Keratinocyte (primary cell): Measurements from ENCODE around the gene RAB27B. TPM values are rescaled to one million over a fixed set of nuclear protein-coding genes. Genes with fewer than 3 reads are reported as not detected.

ENCODE experiments used
- DNase-seq: peaks from one replicate; pipeline ENCODE4 v3.0.0-alpha.2; 2011; ENCODE audit warnings: low read depth, missing footprints, low spot score
- FAIRE-seq: peaks from 2 replicates; lab custom pipeline; 2011; peaks lifted over from hg19 to GRCh38; lab: Jason Lieb, UNC
- H2AFZ ChIP-seq: 2 replicates; pipeline ENCODE4 v1.6.0; 2012; ENCODE audit warnings: low read length, control low read depth, inconsistent platforms; ENCODE audit not compliant: control insufficient read depth
- H3K27ac ChIP-seq: 2 replicates; pipeline ENCODE4 v1.5.1; 2011; ENCODE audit warnings: low read length; ENCODE audit not compliant: control insufficient read depth, insufficient read depth
- H3K27me3 ChIP-seq: 3 replicates; pipeline ENCODE4 v1.6.0; 2011; ENCODE audit warnings: low read length; ENCODE audit not compliant: control insufficient read depth, insufficient read depth; ENCODE audit errors: extremely low read depth
- H3K36me3 ChIP-seq, 2 experiments: 2 replicates in 1 of 2; 3 replicates in 1 of 2; pipeline ENCODE4 v1.5.1; 2011; ENCODE audit warnings: low read length in 2 of 2, mild to moderate bottlenecking in 1 of 2; ENCODE audit not compliant: control insufficient read depth in 2 of 2, insufficient read depth in 2 of 2; ENCODE audit errors: extremely low read depth in 1 of 2
- H3K4me1 ChIP-seq: 3 replicates; pipeline ENCODE4 v1.5.1; 2011; ENCODE audit warnings: low read length; ENCODE audit not compliant: control insufficient read depth, insufficient read depth; ENCODE audit errors: extremely low read depth
- H3K4me2 ChIP-seq: 3 replicates; pipeline ENCODE4 v1.6.0; 2011; ENCODE audit warnings: low read depth, low read length; ENCODE audit not compliant: control insufficient read depth, insufficient read depth; ENCODE audit errors: extremely low read depth
- H3K4me3 ChIP-seq, 3 experiments: fragments of 200-600 bp in 1 of 3; sonication (generic) in 1 of 3; 2 replicates in 2 of 3; 3 replicates in 1 of 3; pipeline ENCODE4 v1.5.1; 2011 to 2016; ENCODE audit warnings: low read length in 3 of 3, mild to moderate bottlenecking in 3 of 3, control low read depth in 2 of 3, inconsistent platforms in 1 of 3, low read depth in 1 of 3, mixed read lengths in 1 of 3, mixed run types in 1 of 3, moderate library complexity in 1 of 3; ENCODE audit not compliant: control insufficient read depth in 2 of 3, insufficient read depth in 2 of 3; ENCODE audit errors: extremely low read depth in 1 of 3
- H3K79me2 ChIP-seq: 2 replicates; pipeline ENCODE4 v1.6.0; 2012; ENCODE audit warnings: low read length; ENCODE audit not compliant: control insufficient read depth, insufficient read depth
- H3K9ac ChIP-seq: 3 replicates; pipeline ENCODE4 v1.6.0; 2011; ENCODE audit warnings: low read length; ENCODE audit not compliant: control insufficient read depth, insufficient read depth; ENCODE audit errors: extremely low read depth
- H3K9me1 ChIP-seq: 3 replicates; pipeline ENCODE4 v1.6.0; 2011; ENCODE audit warnings: low read length; ENCODE audit not compliant: control insufficient read depth, insufficient read depth; ENCODE audit errors: extremely low read depth
- H3K9me3 ChIP-seq: 2 replicates; pipeline ENCODE4 v1.5.1; 2012; ENCODE audit warnings: low read depth, low read length; ENCODE audit not compliant: control insufficient read depth
- H4K20me1 ChIP-seq: 3 replicates; pipeline ENCODE4 v1.6.0; 2011; ENCODE audit warnings: low read length; ENCODE audit not compliant: control insufficient read depth, insufficient read depth; ENCODE audit errors: extremely low read depth
- EZH2 ChIP-seq: IDR thresholded peaks from one replicate; pipeline ENCODE4 v1.6.1; 2012; ENCODE audit warnings: inconsistent platforms, mild to moderate bottlenecking, low read length, moderate library complexity
- dilution Hi-C: fragments of 300-500 bp; cut with MboI; formaldehyde crosslinking; loops from one replicate; pipeline ENCODE4 v1.7.0; 2020; ENCODE audit warnings: low sequenced_read_pairs; ENCODE audit not compliant: extremely low pct_ligation_motif_present
- polyA plus RNA-seq, 5 experiments: library from polyadenylated mRNA; depleted of rRNA in 3 of 5; stranded (reverse) in 3 of 5; stranded (forward) in 1 of 5; unstranded in 1 of 5; fragments of >200 nt; gene quantifications; 1 replicate in 1 of 5; 2 replicates in 3 of 5; 3 replicates in 1 of 5; pipeline versions ENCODE4 v1.2.1 to v1.2.3, GENCODE V29; 2011 to 2012; ENCODE audit warnings: missing spikeins in 2 of 5, low read depth in 1 of 5, low replicate concordance in 1 of 5
- TF ChIP-seq, protein P1 (sequence below), 3 experiments: IDR thresholded peaks in 1 of 3; conservative IDR thresholded peaks in 1 of 3; optimal IDR thresholded peaks in 1 of 3; 2 replicates in 2 of 3; 3 replicates in 1 of 3; pipeline versions ENCODE3 to v1.5.1; 2011; ENCODE audit warnings: low read length in 3 of 3, mild to moderate bottlenecking in 3 of 3, moderate library complexity in 2 of 3, control low read depth in 1 of 3, inconsistent platforms in 1 of 3; ENCODE audit not compliant: insufficient read depth in 2 of 3; ENCODE audit errors: extremely low read depth in 1 of 3

The RAB27B gene
- polyA plus RNA-seq, 1 donor (not counting 4 experiments of a cell fraction or from before 2014, with no cell fraction given): 4.2 TPM

DNA sequence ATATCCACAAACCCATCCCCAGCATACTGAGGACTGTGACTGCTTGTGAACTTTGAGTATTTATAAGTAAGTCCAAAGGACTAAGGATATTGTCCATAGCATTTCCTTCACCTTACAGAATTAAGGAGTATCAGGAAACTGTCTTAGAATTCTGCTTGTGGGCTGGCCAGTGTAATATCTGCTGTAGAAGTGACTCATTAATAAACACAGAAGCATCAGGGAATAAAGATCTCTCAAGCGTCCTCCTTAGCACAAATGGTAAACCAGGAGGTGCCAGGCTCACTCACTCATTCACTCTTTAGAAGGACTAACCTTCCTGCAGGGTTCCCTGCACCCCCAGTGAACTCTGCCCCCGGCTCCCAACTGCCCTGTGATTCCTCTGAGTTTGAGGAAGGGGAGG, 100.0 kb downstream of the RAB27B start:
- no peaks in the 10 kb centered on the region for H4K20me1 ChIP-seq
- dilution Hi-C loops: no loop called here
- H3K36me3 ChIP-seq: no peaks in the 10 kb centered on the region
- no peaks in the 10 kb centered on the region for H3K4me1 ChIP-seq
- TF ChIP-seq EZH2: no peak
- TF ChIP-seq, protein P1, sequence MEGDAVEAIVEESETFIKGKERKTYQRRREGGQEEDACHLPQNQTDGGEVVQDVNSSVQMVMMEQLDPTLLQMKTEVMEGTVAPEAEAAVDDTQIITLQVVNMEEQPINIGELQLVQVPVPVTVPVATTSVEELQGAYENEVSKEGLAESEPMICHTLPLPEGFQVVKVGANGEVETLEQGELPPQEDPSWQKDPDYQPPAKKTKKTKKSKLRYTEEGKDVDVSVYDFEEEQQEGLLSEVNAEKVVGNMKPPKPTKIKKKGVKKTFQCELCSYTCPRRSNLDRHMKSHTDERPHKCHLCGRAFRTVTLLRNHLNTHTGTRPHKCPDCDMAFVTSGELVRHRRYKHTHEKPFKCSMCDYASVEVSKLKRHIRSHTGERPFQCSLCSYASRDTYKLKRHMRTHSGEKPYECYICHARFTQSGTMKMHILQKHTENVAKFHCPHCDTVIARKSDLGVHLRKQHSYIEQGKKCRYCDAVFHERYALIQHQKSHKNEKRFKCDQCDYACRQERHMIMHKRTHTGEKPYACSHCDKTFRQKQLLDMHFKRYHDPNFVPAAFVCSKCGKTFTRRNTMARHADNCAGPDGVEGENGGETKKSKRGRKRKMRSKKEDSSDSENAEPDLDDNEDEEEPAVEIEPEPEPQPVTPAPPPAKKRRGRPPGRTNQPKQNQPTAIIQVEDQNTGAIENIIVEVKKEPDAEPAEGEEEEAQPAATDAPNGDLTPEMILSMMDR (optimal IDR thresholded peaks at IDR 0.05 in 1 of 3, IDR thresholded peaks at IDR 0.05 in 1 of 3, conservative IDR thresholded peaks at IDR 0.05 in 1 of 3; ENCODE audit: extremely low read depth in 1 of 3, insufficient read depth in 2 of 3, low read length in 3 of 3): no peak
- H3K79me2 ChIP-seq: no peaks in the 10 kb centered on the region
- no peak overlapping the region for H3K9ac ChIP-seq
- H3K9me1 ChIP-seq: no peaks in the 10 kb centered on the region
- no peaks in the 10 kb centered on the region for H3K27me3 ChIP-seq
- FAIRE-seq (no peak), DNase-seq (no peak)
- H3K4me3 ChIP-seq: no peak overlapping the region
- H2AFZ ChIP-seq: no peak overlapping the region
- no peaks in the 10 kb centered on the region for H3K9me3 ChIP-seq
- no peak overlapping the region for H3K4me2 ChIP-seq
- H3K27ac ChIP-seq: no peak overlapping the region

DNA sequence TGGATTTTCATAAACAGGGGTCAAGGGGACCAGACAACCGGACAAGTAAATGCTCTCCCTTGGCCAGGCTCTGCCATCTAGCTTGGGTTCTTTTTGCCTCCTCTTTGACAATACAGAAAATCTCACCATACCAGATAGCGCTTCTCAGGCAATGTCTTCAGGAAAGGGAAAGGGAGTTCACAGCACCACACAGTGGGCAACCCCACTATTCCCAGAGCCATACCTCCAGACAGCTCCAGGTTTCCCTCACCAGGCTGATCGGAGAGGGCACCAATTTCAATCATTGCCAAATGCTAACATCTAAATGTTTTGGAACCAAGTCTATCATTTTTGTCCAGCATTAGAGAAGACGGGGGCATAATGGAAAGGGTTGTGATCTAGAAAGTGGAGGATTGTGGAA, 102.9 kb downstream of the RAB27B start:
- H3K9me3 ChIP-seq: no peaks in the 10 kb centered on the region
- H3K36me3 ChIP-seq: no peaks in the 10 kb centered on the region
- H3K4me2 ChIP-seq: no peak overlapping the region
- H4K20me1 ChIP-seq: no peaks in the 10 kb centered on the region
- H3K4me1 ChIP-seq: no peaks in the 10 kb centered on the region
- no peaks in the 10 kb centered on the region for H3K79me2 ChIP-seq
- H3K9ac ChIP-seq: no peak overlapping the region
- no peak for DNase-seq
- TF ChIP-seq, protein P1 (optimal IDR thresholded peaks at IDR 0.05 in 1 of 3, IDR thresholded peaks at IDR 0.05 in 1 of 3, conservative IDR thresholded peaks at IDR 0.05 in 1 of 3; ENCODE audit: extremely low read depth in 1 of 3, insufficient read depth in 2 of 3, low read length in 3 of 3): peak in 1 of 3 experiments; percentile 32
- TF ChIP-seq EZH2: no peak
- no peak overlapping the region for H3K27ac ChIP-seq
- no peak overlapping the region for H2AFZ ChIP-seq
- FAIRE-seq: no peak
- H3K4me3 ChIP-seq: no peak overlapping the region
- dilution Hi-C loops: no loop called here
- no peaks in the 10 kb centered on the region for H3K27me3 ChIP-seq
- H3K9me1 ChIP-seq: no peaks in the 10 kb centered on the region
